ENCODE results near the gene CXCL16.

DNA sequence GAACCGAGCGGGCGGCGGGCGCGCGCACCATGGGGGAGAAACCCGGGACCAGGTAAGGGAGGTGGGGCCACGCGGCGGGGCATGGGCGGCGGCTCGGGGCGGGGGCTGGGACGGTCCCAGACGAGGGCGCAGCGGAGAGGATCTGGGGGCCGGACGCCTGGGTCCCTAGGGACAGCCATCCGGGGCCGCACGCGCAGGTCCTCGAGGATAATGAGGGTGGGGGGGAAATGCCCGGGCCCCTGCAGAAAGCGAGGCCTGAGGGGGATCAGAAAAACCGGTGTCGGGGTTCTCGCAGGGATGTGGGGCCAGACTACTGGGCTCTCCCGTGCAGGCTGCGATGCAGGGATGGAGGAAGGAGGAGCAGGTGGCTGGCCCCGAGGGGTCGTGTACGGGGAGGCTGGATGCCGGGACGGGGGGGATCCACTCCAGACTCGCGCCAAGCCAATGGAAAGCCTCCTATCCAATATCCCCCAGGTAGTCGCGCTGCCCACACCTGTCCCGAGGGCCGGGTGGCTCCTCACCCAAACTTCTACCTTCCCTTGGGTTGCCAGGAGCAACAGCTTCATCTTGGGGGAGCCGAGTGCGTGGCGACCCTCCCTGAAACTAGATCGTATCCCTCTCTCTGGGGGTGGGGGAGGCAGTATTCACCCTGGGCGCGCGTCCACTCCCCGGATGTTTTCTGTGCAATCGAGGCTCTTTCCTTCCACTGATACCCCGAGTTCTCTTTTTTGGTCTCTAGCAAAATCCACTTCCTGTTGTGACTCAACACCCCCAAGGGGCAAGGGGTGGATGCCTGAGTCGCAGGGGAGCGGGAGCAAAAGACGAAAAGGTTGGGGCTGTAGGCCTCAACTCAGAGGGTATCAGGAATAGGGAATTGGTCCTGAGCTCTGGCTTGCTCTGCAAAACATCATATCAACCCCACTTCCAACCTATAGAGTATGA, 28.8 kb downstream of the CXCL16 start:
- TF ChIP-seq POLR2A (IDR thresholded peaks at IDR 0.05) (no peak), CTCF (IDR thresholded peaks at IDR 0.05) (no peak), POLR2AphosphoS5 (IDR thresholded peaks at IDR 0.05) (no peak)

Data from suprapubic skin (tissue), 4 donors.